ENCODE results near the gene ARMC5. TPM values are rescaled to one million over a fixed set of nuclear protein-coding genes. Genes with fewer than 3 reads are reported as not detected.

Gene ARMC5
- total and polyA plus RNA-seq, 2 experiments from 2014 or later = 7.0 to 11.2 TPM

GRCh38 chr16:31508706-31509195 lies 49.5 kb downstream of the ARMC5 start:
- H3K9ac ChIP-seq = peak overlapping the region; percentile 100
- in situ Hi-C loops (cut with MboI) = no loop called here
- H3K4me3 ChIP-seq = peak overlapping the region; percentile 98
- no peaks in the 10 kb centered on the region for H3K9me2 ChIP-seq (ENCODE audit: insufficient read depth)
- 17 to 20% methylated on average over 6 of the region's 6 CpGs for whole genome bisulfite sequencing, 2 experiments (ENCODE audit: low coverage in 1 of 2, low lambda C conversion rate in 2 of 2, missing lambda C conversion rate in 2 of 2)
- H3K4me1 ChIP-seq (ENCODE audit: insufficient read depth) = peaks cover 27% of the 10 kb centered on the region
- peak overlapping the region; percentile 85 for H2AFZ ChIP-seq
- no peaks in the 10 kb centered on the region for H3K27me3 ChIP-seq (replicated peaks; ENCODE audit: insufficient read depth)
- DNase-seq = peak; percentile 66
- no peaks in the 10 kb centered on the region for H4K20me1 ChIP-seq (ENCODE audit: insufficient read depth)
- no peaks in the 10 kb centered on the region for H3K36me3 ChIP-seq (ENCODE audit: low read depth)
- TF ChIP-seq EZH2 (IDR thresholded peaks at IDR 0.05; ENCODE audit: insufficient read depth, poor library complexity, severe bottlenecking) = no peak
- TF ChIP-seq EZH2phosphoT487 (IDR thresholded peaks at IDR 0.05; ENCODE audit: insufficient read depth, low read depth) = no peak
- peak overlapping the region; percentile 68 for H3K4me2 ChIP-seq (ENCODE audit: unreplicated experiment)
- no peaks in the 10 kb centered on the region for H3K9me3 ChIP-seq (ENCODE audit: low read depth)
- peaks cover 39% of the 10 kb centered on the region for H3K79me2 ChIP-seq (ENCODE audit: insufficient read depth)
- peak overlapping the region; percentile 86 for H3K27ac ChIP-seq
- peaks cover 12% of the 10 kb centered on the region for H3F3A ChIP-seq (ENCODE audit: insufficient read depth)

- in situ Hi-C loops (cut with MboI) = no loop called here
- Histone ChIP-seq H3K79me2 (ENCODE audit: insufficient read depth) (peaks cover 15% of the 10 kb centered on the region), H3K27me3 (replicated peaks; ENCODE audit: insufficient read depth) (0 out of 2 replicates have a peak, but pooled peaks cover 2% of the 10 kb centered on the region), H3K36me3 (ENCODE audit: low read depth) (no peaks in the 10 kb centered on the region), H4K20me1 (ENCODE audit: insufficient read depth) (no peaks in the 10 kb centered on the region), H3K4me1 (ENCODE audit: insufficient read depth) (peaks cover 15% of the 10 kb centered on the region), H3K27ac (peak overlapping the region; percentile 41), H3F3A (ENCODE audit: insufficient read depth) (peaks cover 12% of the 10 kb centered on the region), H3K4me3 (no peak overlapping the region), H3K9ac (no peak overlapping the region), H3K9me2 (ENCODE audit: insufficient read depth) (no peaks in the 10 kb centered on the region), H3K4me2 (ENCODE audit: unreplicated experiment) (peak overlapping the region; percentile 41), H2AFZ (no peak overlapping the region), H3K9me3 (ENCODE audit: low read depth) (no peaks in the 10 kb centered on the region)
- DNase-seq = peak; percentile 75
- TF ChIP-seq EZH2phosphoT487 (IDR thresholded peaks at IDR 0.05; ENCODE audit: insufficient read depth, low read depth) (no peak), EZH2 (IDR thresholded peaks at IDR 0.05; ENCODE audit: insufficient read depth, poor library complexity, severe bottlenecking) (no peak)
- 8% methylated on average over 6 of the region's 6 CpGs for WGBS, 2 experiments (ENCODE audit: low coverage in 1 of 2, low lambda C conversion rate in 2 of 2, missing lambda C conversion rate in 2 of 2)
Measured at GRCh38 chr16:31513126-31513525, 53.8 kb downstream of the ARMC5 start.

- H3K9ac ChIP-seq = no peak overlapping the region
- peak overlapping the region; percentile 41 for H3K4me2 ChIP-seq (ENCODE audit: unreplicated experiment)
- H3K27ac ChIP-seq = no peak overlapping the region
Measured at GRCh38 chr16:31513884-31514283, 54.6 kb downstream of the ARMC5 start.

More at GRCh38 chr16:31513884-31514283, 54.6 kb downstream of the ARMC5 start:
- Histone ChIP-seq H3K4me1 (ENCODE audit: insufficient read depth) (peaks cover 15% of the 10 kb centered on the region), H3K9me3 (ENCODE audit: low read depth) (no peaks in the 10 kb centered on the region), H3K4me3 (no peak overlapping the region), H3K79me2 (ENCODE audit: insufficient read depth) (peaks cover 9% of the 10 kb centered on the region; the same call in 1 of the 2 replicates), H2AFZ (no peak overlapping the region), H3K27me3 (replicated peaks; ENCODE audit: insufficient read depth) (0 out of 2 replicates have a peak, but pooled peaks cover 4% of the 10 kb centered on the region), H3F3A (ENCODE audit: insufficient read depth) (peaks cover 12% of the 10 kb centered on the region), H4K20me1 (ENCODE audit: insufficient read depth) (no peaks in the 10 kb centered on the region), H3K36me3 (ENCODE audit: low read depth) (no peaks in the 10 kb centered on the region), H3K9me2 (ENCODE audit: insufficient read depth) (no peaks in the 10 kb centered on the region)
- no peak for DNase-seq
- in situ Hi-C loops (cut with MboI) = no loop called here
- no peak for TF ChIP-seq EZH2 (IDR thresholded peaks at IDR 0.05; ENCODE audit: insufficient read depth, poor library complexity, severe bottlenecking)

Other genes starting within 250 kb of the ARMC5 start
- gene TRIM72, start 245.4 kb upstream of the ARMC5 start, total RNA-seq (2014; rRNA removed; shearing (Covaris generic)) = not detected in 2 replicates
- not detected in 2 replicates for gene TRIM72, start 245.4 kb upstream of the ARMC5 start, polyA plus RNA-seq (2016; fragmentation: Nextera tagmentation; extraction: Ambion mirVana)
- not detected in 2 replicates for gene PYDC1, start 242.4 kb upstream of the ARMC5 start, total RNA-seq (2014; rRNA removed; shearing (Covaris generic))
- not detected in 2 replicates for gene PYDC1, start 242.4 kb upstream of the ARMC5 start, polyA plus RNA-seq (2016; fragmentation: Nextera tagmentation; extraction: Ambion mirVana)
- not detected in 2 replicates for gene ITGAM, start 199.5 kb upstream of the ARMC5 start, total RNA-seq (2014; rRNA removed; shearing (Covaris generic))
- not detected in 2 replicates for gene ITGAM, start 199.5 kb upstream of the ARMC5 start, polyA plus RNA-seq (2016; fragmentation: Nextera tagmentation; extraction: Ambion mirVana)
- not detected in 2 replicates for gene ITGAX, start 104.3 kb upstream of the ARMC5 start, total RNA-seq (2014; rRNA removed; shearing (Covaris generic))
- gene ITGAX, start 104.3 kb upstream of the ARMC5 start, polyA plus RNA-seq (2016; fragmentation: Nextera tagmentation; extraction: Ambion mirVana) = not detected in 2 replicates
- not detected in 2 replicates for gene ITGAD, start 66.2 kb upstream of the ARMC5 start, total RNA-seq (2014; rRNA removed; shearing (Covaris generic))
- gene ITGAD, start 66.2 kb upstream of the ARMC5 start, polyA plus RNA-seq (2016; fragmentation: Nextera tagmentation; extraction: Ambion mirVana) = not detected in 2 replicates
- not detected in 2 replicates for gene COX6A2, start 31.1 kb upstream of the ARMC5 start, total RNA-seq (2014; rRNA removed; shearing (Covaris generic))
- not detected in 2 replicates for gene COX6A2, start 31.1 kb upstream of the ARMC5 start, polyA plus RNA-seq (2016; fragmentation: Nextera tagmentation; extraction: Ambion mirVana)
- gene ZNF843, start 16.7 kb upstream of the ARMC5 start, total RNA-seq (2014; rRNA removed; shearing (Covaris generic)) = 0.22 and 0.38 TPM in 2 replicates
- 0.39 and 0.41 TPM in 2 replicates for gene ZNF843, start 16.7 kb upstream of the ARMC5 start, polyA plus RNA-seq (2016; fragmentation: Nextera tagmentation; extraction: Ambion mirVana)
- gene TGFB1I1, start 12.7 kb downstream of the ARMC5 start, total RNA-seq (2014; rRNA removed; shearing (Covaris generic)) = 71.8 and 88.5 TPM in 2 replicates
- 174 and 177 TPM in 2 replicates for gene TGFB1I1, start 12.7 kb downstream of the ARMC5 start, polyA plus RNA-seq (2016; fragmentation: Nextera tagmentation; extraction: Ambion mirVana)
- gene SLC5A2, start 23.6 kb downstream of the ARMC5 start, total RNA-seq (2014; rRNA removed; shearing (Covaris generic)) = not detected in 2 replicates
- 4.7 and 4.8 TPM in 2 replicates for gene SLC5A2, start 23.6 kb downstream of the ARMC5 start, polyA plus RNA-seq (2016; fragmentation: Nextera tagmentation; extraction: Ambion mirVana)
- 68.2 and 74.0 TPM in 2 replicates for gene RUSF1, start 48.9 kb downstream of the ARMC5 start, total RNA-seq (2014; rRNA removed; shearing (Covaris generic))
- gene RUSF1, start 48.9 kb downstream of the ARMC5 start, polyA plus RNA-seq (2016; fragmentation: Nextera tagmentation; extraction: Ambion mirVana) = 34.6 and 39.3 TPM in 2 replicates
- gene AHSP, start 68.4 kb downstream of the ARMC5 start, total RNA-seq (2014; rRNA removed; shearing (Covaris generic)) = not detected in 2 replicates
- gene AHSP, start 68.4 kb downstream of the ARMC5 start, polyA plus RNA-seq (2016; fragmentation: Nextera tagmentation; extraction: Ambion mirVana) = not detected in 2 replicates